Measurements from ENCODE around the gene PRDM10. TPM values are rescaled to one million over a fixed set of nuclear protein-coding genes. Genes with fewer than 3 reads are reported as not detected.
A peak's percentile ranks its signal among the peaks of the same experiment; 100 is the strongest.

PRDM10 gene
- total RNA-seq, 4 donors from 2014 or later, result 6.6 to 12.0 (median 7.4) TPM

DNA sequence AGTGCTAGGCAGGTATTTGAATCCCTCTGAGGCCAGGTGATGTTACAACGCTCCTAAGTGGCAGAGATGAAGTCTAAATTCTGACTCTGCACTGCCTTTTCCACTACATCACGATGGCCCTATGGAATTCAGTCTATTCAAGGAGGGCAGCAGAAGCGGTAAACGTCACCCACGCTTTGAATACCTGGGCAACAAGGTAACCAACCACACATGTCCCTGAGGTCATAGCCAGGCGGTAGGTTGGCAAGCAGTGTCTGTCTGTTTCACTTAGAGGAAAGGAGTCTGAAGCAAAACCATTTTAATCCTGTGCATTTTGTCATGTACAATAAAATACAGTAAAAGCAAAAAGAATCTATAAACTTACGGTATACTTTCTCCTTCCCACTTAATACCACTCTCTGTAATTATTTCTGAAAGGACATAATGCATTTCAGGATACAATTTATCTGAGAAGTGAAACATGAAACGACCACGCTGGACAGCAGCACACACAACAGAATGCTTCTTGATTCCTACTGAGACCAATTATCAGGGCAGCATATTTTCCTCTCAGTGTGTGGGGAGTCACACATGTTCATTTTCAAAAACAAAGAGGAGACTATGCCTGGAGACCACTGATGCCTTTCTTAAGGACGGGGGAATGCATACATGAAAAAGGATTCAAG is 51.3 kb downstream of the PRDM10 start:
- H3K4me3 ChIP-seq, result no peak overlapping the region
- peaks cover 0 to 11% (median 0%) of the 10 kb centered on the region in 3 donors for H3K4me1 ChIP-seq
- peaks cover 0 to 33% of the 10 kb centered on the region in 2 donors for H3K36me3 ChIP-seq
- H3K27ac ChIP-seq, result no peak overlapping the region
- H3K9me3 ChIP-seq, result no peaks in the 10 kb centered on the region
- 63 to 79% methylated on average over 7 to 10 of the region's 10 CpGs for WGBS, 2 donors (ENCODE audit: low coverage in 1 of 2)
- ATAC-seq, result no peak
- no peak for TF ChIP-seq POLR2A (IDR thresholded peaks at IDR 0.05)
- no peak for TF ChIP-seq CTCF (IDR thresholded peaks at IDR 0.05)
- no peak for TF ChIP-seq POLR2AphosphoS5 (IDR thresholded peaks at IDR 0.05)
- no peak for TF ChIP-seq EP300 (IDR thresholded peaks at IDR 0.05)
- no peaks in the 10 kb centered on the region for H3K27me3 ChIP-seq

GRCh38 chr11:129950101-129951091 is 52.2 kb downstream of the PRDM10 start:
- Histone ChIP-seq H3K9me3 (no peaks in the 10 kb centered on the region), H3K36me3 (peaks cover 0 to 33% of the 10 kb centered on the region in 2 donors), H3K4me1 (peaks cover 0 to 11% (median 0%) of the 10 kb centered on the region in 3 donors), H3K27ac (peak overlapping the region in 1 of 4 donors; percentile 11), H3K4me3 (no peak overlapping the region), H3K27me3 (no peaks in the 10 kb centered on the region)
- TF ChIP-seq POLR2A (IDR thresholded peaks at IDR 0.05), result no peak
- peak; percentile 61 for ATAC-seq
- 38 to 63% methylated on average over 14 to 16 of the region's 17 CpGs for WGBS, 2 donors (ENCODE audit: low coverage in 1 of 2)

DNA sequence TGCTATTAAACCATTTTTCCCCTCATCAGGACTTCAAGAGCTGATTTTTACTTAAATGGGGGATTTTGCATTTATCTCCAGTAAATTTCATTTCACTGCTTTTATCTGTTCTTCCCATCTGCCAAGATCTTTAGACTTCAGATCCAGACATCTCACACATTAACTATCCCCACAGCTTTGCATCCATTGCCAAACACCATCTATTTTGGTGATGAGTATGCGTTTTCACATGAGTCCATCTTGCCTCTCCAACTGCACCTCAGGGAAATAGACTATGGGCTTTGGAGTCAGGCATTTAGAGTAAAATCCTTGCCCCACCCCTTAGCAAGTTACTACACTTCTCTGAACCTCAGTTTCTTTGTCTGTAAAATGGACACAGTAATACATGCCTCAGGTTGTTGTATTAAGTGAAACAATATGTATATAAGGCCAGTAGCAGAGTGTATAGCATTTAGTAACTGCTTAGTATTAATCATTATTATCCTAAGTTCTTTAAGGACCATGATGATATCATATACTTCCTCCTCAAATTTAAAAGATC is 53.6 kb downstream of the PRDM10 start:
- H3K4me1 ChIP-seq, result peaks cover 0 to 11% (median 0%) of the 10 kb centered on the region in 3 donors
- H3K27me3 ChIP-seq, result no peaks in the 10 kb centered on the region
- ATAC-seq, result no peak
- no peaks in the 10 kb centered on the region for H3K9me3 ChIP-seq
- no peak overlapping the region for H3K4me3 ChIP-seq
- WGBS, 2 donors (ENCODE audit: low coverage in 1 of 2), result 100% methylated on average over 1 of the region's 1 CpG; no CpG with 5 or more reads in 1 of the 2 donors
- TF ChIP-seq POLR2A (IDR thresholded peaks at IDR 0.05) (no peak), CTCF (IDR thresholded peaks at IDR 0.05) (no peak), EP300 (IDR thresholded peaks at IDR 0.05) (no peak), POLR2AphosphoS5 (IDR thresholded peaks at IDR 0.05) (no peak)
- H3K27ac ChIP-seq, result no peak overlapping the region
- H3K36me3 ChIP-seq, result peaks cover 0 to 34% of the 10 kb centered on the region in 2 donors

GRCh38 chr11:129947474-129947873 is 55.2 kb downstream of the PRDM10 start:
- H3K27me3 ChIP-seq, result no peaks in the 10 kb centered on the region
- no peak for ATAC-seq
- H3K27ac ChIP-seq, result no peak overlapping the region
- no peak overlapping the region for H3K4me3 ChIP-seq
- 71 to 94% methylated on average over 3 to 5 of the region's 5 CpGs for WGBS, 2 donors (ENCODE audit: low coverage in 1 of 2)
- H3K36me3 ChIP-seq, result peaks cover 0 to 46% of the 10 kb centered on the region in 2 donors
- TF ChIP-seq POLR2A (IDR thresholded peaks at IDR 0.05) (no peak), POLR2AphosphoS5 (IDR thresholded peaks at IDR 0.05) (no peak), EP300 (IDR thresholded peaks at IDR 0.05) (no peak), CTCF (IDR thresholded peaks at IDR 0.05) (no peak)
- H3K4me1 ChIP-seq, result peaks cover 0 to 11% (median 0%) of the 10 kb centered on the region in 3 donors
- H3K9me3 ChIP-seq, result no peaks in the 10 kb centered on the region

DNA sequence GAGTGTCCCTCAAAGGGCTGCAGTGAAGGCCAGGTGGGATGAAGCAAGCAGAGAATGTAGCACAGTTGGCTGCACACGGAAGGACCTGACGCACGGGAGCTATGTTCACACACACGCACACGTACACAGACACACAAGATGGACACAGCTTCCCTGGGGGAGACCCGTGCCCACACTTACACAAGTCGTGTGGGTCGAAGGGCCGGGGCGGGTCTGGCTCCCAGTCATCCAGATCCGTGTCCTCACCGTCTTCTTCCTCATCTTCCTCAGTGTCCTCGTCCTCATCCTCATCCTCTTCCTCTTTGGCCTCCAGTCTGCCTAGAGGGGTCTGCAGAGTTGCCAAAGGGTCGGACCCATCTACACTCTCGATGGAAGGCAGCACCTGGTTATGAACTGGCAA is 55.7 kb downstream of the PRDM10 start:
- peaks cover 0 to 11% (median 0%) of the 10 kb centered on the region in 3 donors for H3K4me1 ChIP-seq
- no peak for ATAC-seq
- no peak overlapping the region for H3K4me3 ChIP-seq
- peaks cover 0 to 51% of the 10 kb centered on the region in 2 donors for H3K36me3 ChIP-seq
- no peaks in the 10 kb centered on the region for H3K9me3 ChIP-seq
- WGBS, 2 donors (ENCODE audit: low coverage in 1 of 2), result 97 to 98% methylated on average over 6 to 7 of the region's 15 CpGs
- H3K27ac ChIP-seq, result no peak overlapping the region
- TF ChIP-seq EP300 (IDR thresholded peaks at IDR 0.05) (no peak), POLR2A (IDR thresholded peaks at IDR 0.05) (no peak), POLR2AphosphoS5 (IDR thresholded peaks at IDR 0.05) (no peak), CTCF (IDR thresholded peaks at IDR 0.05) (no peak)
- no peaks in the 10 kb centered on the region for H3K27me3 ChIP-seq

Measured in gastroesophageal sphincter (tissue), 4 donors.